HG02763 (cell line): Measurements from ENCODE around the gene RLN2.
"Not testable (repeated sequence)": the region's sequence is repeated elsewhere in the genome, so short reads cannot be mapped to it uniquely, and the experiment has no call there.

Experiments used
- ATAC-seq: cut with Tn5 transposase; IDR thresholded peaks from one replicate; pipeline ENCODE4 v1.9.1; 2021; ENCODE audit warnings: mild to moderate bottlenecking, moderate library complexity; ENCODE audit not compliant: unreplicated experiment

RLN2 gene

GRCh38 chr9:5303840-5304795 lies at the start of gene RLN2:
Gene RLN2 (minus strand): TSS chr9:5304716. CDS start chr9:5304580, 136 bp downstream.
- peak; percentile 98 for ATAC-seq

- ATAC-seq, result no peak
Measured at GRCh38 chr9:5354184-5354583, 49.7 kb upstream of the RLN2 start.

- no peak for ATAC-seq
Measured at GRCh38 chr9:5352637-5353248, 48.2 kb upstream of the RLN2 start.

- peak; percentile 99 for ATAC-seq
Measured at GRCh38 chr9:5338992-5339981, 34.8 kb upstream of the RLN2 start, which contains the start of gene RLN1. Gene RLN1 (minus strand): TSS chr9:5339876. CDS start chr9:5339746, 130 bp downstream.

- ATAC-seq, result no peak
Measured at GRCh38 chr9:5336688-5337087, 32.2 kb upstream of the RLN2 start.

GRCh38 chr9:5331276-5331675 lies 26.8 kb upstream of the RLN2 start:
- ATAC-seq, result not testable (repeated sequence)

GRCh38 chr9:5326893-5327548 lies 22.5 kb upstream of the RLN2 start:
- ATAC-seq, result no peak

GRCh38 chr9:5326187-5326586 lies 21.7 kb upstream of the RLN2 start:
- no peak for ATAC-seq

- ATAC-seq, result not testable (repeated sequence)
Measured at GRCh38 chr9:5321601-5322000, 17.1 kb upstream of the RLN2 start.

GRCh38 chr9:5321058-5321457 lies 16.5 kb upstream of the RLN2 start:
- ATAC-seq, result no peak

GRCh38 chr9:5316406-5316805 lies 11.9 kb upstream of the RLN2 start:
- ATAC-seq, result not testable (repeated sequence)

GRCh38 chr9:5315187-5315923 lies 10.8 kb upstream of the RLN2 start:
- no peak for ATAC-seq

- ATAC-seq, result no peak
Measured at GRCh38 chr9:5310851-5311250, 6.3 kb upstream of the RLN2 start.

GRCh38 chr9:5305741-5306140 lies 1.2 kb upstream of the RLN2 start:
- no peak for ATAC-seq

- no peak for ATAC-seq
Measured at GRCh38 chr9:5301544-5301943, 3.0 kb downstream of the RLN2 start.

GRCh38 chr9:5292141-5292540 lies 12.4 kb downstream of the RLN2 start:
- ATAC-seq, result no peak

GRCh38 chr9:5288591-5288990 lies 15.9 kb downstream of the RLN2 start:
- no peak for ATAC-seq

- no peak for ATAC-seq
Measured at GRCh38 chr9:5286262-5286661, 18.3 kb downstream of the RLN2 start.

- no peak for ATAC-seq
Measured at GRCh38 chr9:5278486-5278885, 26.0 kb downstream of the RLN2 start.

GRCh38 chr9:5274770-5275169 lies 29.7 kb downstream of the RLN2 start:
- ATAC-seq, result no peak
